GM18517 (cell line): ENCODE data around the gene ARHGEF12.

Experiments
- ATAC-seq: cut with Tn5 transposase; IDR thresholded peaks from one replicate; pipeline ENCODE4 v1.9.1; 2021; ENCODE audit warnings: mild to moderate bottlenecking, moderate library complexity; ENCODE audit not compliant: unreplicated experiment

ARHGEF12 gene

GRCh38 chr11:120383518-120384155 is 47.4 kb downstream of the ARHGEF12 start:
- no peak for ATAC-seq

GRCh38 chr11:120384476-120384875 is 48.3 kb downstream of the ARHGEF12 start:
- no peak for ATAC-seq

GRCh38 chr11:120385110-120385509 is 48.9 kb downstream of the ARHGEF12 start:
- no peak for ATAC-seq

GRCh38 chr11:120385655-120386054 is 49.4 kb downstream of the ARHGEF12 start:
- no peak for ATAC-seq

- ATAC-seq: no peak
Observed at GRCh38 chr11:120386318-120386717, 50.1 kb downstream of the ARHGEF12 start.

GRCh38 chr11:120386774-120387371 is 50.7 kb downstream of the ARHGEF12 start:
- no peak for ATAC-seq

GRCh38 chr11:120388261-120388660 is 52.0 kb downstream of the ARHGEF12 start:
- no peak for ATAC-seq

- no peak for ATAC-seq
Observed at GRCh38 chr11:120389693-120390584, 53.7 kb downstream of the ARHGEF12 start.

GRCh38 chr11:120390585-120390922 is 54.3 kb downstream of the ARHGEF12 start:
- no peak for ATAC-seq

GRCh38 chr11:120391292-120391691 is 55.1 kb downstream of the ARHGEF12 start:
- no peak for ATAC-seq

GRCh38 chr11:120391854-120392253 is 55.6 kb downstream of the ARHGEF12 start:
- no peak for ATAC-seq

- no peak for ATAC-seq
Observed at GRCh38 chr11:120392314-120392713, 56.1 kb downstream of the ARHGEF12 start.

GRCh38 chr11:120392793-120393192 is 56.6 kb downstream of the ARHGEF12 start:
- no peak for ATAC-seq

GRCh38 chr11:120394119-120394518 is 57.9 kb downstream of the ARHGEF12 start:
- no peak for ATAC-seq

GRCh38 chr11:120395778-120396177 is 59.6 kb downstream of the ARHGEF12 start:
- ATAC-seq: no peak

- no peak for ATAC-seq
Observed at GRCh38 chr11:120398132-120398531, 61.9 kb downstream of the ARHGEF12 start.

GRCh38 chr11:120399307-120399706 is 63.1 kb downstream of the ARHGEF12 start:
- ATAC-seq: no peak

GRCh38 chr11:120400564-120401364 is 64.6 kb downstream of the ARHGEF12 start:
- ATAC-seq: no peak

GRCh38 chr11:120401506-120401905 is 65.3 kb downstream of the ARHGEF12 start:
- no peak for ATAC-seq

GRCh38 chr11:120403966-120404365 is 67.8 kb downstream of the ARHGEF12 start:
- ATAC-seq: no peak

GRCh38 chr11:120404495-120404894 is 68.3 kb downstream of the ARHGEF12 start:
- ATAC-seq: no peak
